SH-SY5Y (cell line): ENCODE measurements around the gene GDF7.

Source experiments
- GATA2 ChIP-seq: IDR thresholded peaks from 2 replicates; pipeline ENCODE4 v1.6.1; 2011; ENCODE audit warnings: mild to moderate bottlenecking, low read depth, low read length
- GATA3 ChIP-seq: IDR thresholded peaks from 2 replicates; pipeline ENCODE4 v1.6.1; 2011; ENCODE audit warnings: low read depth, mild to moderate bottlenecking, low read length, moderate library complexity

GRCh38 chr2:20647738-20648137, 19.2 kb upstream of the GDF7 start:
- no peak for TF ChIP-seq GATA2
- no peak for TF ChIP-seq GATA3
